Measurements from ENCODE around the gene NUB1.

Gene NUB1

DNA sequence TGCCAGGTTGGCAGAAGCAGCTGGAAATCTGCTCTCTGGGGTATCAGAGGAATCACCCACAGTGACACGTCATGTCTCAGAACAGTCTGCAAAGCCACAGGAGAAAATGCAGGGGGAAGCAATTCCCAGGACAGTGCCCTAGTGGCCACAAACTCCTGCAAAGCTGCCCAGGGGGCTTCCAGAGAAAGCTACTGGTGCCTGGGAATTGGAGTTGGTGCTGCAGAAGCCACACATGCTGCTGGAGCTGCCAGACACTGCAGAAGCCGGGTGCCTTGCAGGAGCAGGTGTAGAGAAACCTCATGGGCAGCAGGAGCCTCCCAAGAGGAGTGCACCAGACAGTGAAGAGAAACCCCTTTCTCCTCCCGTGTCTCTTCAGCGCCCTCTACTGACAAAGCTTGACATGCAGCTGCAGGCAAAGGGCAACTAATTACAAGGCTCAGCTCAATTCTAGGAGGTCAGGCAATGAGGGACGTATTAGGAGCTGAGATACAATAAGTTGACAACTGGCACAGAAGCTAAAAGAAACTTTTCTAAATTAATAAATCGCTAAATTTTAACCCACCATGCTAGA is 30.2 kb upstream of the NUB1 start:
- ChIA-PET CTCF (interaction anchor here (1.0 kb wide), 1 partner anchor 65 kb away, joined by 4 read pairs; no protein-coding TSS in a partner anchor), POLR2A (interaction anchor here (1.0 kb wide), 1 partner anchor 30 kb away, joined by 3 read pairs; the partner anchor contains the start of gene NUB1)
- peak; percentile 56 for DNase-seq (ENCODE audit: extremely low spot score)
- TF ChIP-seq ZNF384 (IDR thresholded peaks at IDR 0.05) (no peak), FOXM1 (IDR thresholded peaks at IDR 0.05; ENCODE audit: borderline replicate concordance) (no peak), LEF1 (IDR thresholded peaks at IDR 0.05; ENCODE audit: borderline replicate concordance) (no peak), ARNT (IDR thresholded peaks at IDR 0.05) (no peak), NFRKB (IDR thresholded peaks at IDR 0.05) (no peak), SUZ12 (IDR thresholded peaks at IDR 0.05) (no peak), BHLHE40 (IDR thresholded peaks at IDR 0.05; ENCODE audit: borderline replicate concordance) (no peak), SP1 (IDR thresholded peaks at IDR 0.05) (no peak)
- TF ChIP-seq, protein P1, sequence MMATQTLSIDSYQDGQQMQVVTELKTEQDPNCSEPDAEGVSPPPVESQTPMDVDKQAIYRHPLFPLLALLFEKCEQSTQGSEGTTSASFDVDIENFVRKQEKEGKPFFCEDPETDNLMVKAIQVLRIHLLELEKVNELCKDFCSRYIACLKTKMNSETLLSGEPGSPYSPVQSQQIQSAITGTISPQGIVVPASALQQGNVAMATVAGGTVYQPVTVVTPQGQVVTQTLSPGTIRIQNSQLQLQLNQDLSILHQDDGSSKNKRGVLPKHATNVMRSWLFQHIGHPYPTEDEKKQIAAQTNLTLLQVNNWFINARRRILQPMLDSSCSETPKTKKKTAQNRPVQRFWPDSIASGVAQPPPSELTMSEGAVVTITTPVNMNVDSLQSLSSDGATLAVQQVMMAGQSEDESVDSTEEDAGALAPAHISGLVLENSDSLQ (IDR thresholded peaks at IDR 0.05), result no peak

DNA sequence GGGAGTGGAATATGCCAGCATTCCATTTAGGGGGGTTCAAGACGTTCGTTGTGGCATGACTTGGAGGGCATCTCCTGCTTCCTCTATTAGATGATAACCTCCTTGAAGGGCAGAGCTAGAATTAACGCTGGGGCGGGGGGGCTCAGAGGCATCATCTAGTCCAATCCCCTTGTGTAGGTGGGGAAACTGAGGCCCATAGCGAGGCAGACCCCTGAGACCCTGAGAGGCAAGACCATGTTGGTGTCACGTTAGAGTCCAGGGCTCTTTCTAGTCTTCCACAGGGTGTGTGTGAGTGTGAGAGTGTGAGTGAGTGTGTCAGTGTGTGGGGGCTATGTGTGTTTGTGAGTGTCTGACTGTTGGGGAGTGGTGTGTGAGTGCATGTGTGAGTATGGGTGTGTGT is 29.3 kb upstream of the NUB1 start:
- ChIA-PET POLR2A (no interaction called here), CTCF (no interaction called here)
- TF ChIP-seq BHLHE40 (IDR thresholded peaks at IDR 0.05; ENCODE audit: borderline replicate concordance), result no peak
- no peak for TF ChIP-seq CTBP1 (IDR thresholded peaks at IDR 0.05; ENCODE audit: borderline replicate concordance)
- TF ChIP-seq FOXM1 (IDR thresholded peaks at IDR 0.05; ENCODE audit: borderline replicate concordance), result no peak
- no peak for TF ChIP-seq SP1 (IDR thresholded peaks at IDR 0.05)
- TF ChIP-seq HDGF (IDR thresholded peaks at IDR 0.05; ENCODE audit: borderline replicate concordance), result no peak
- TF ChIP-seq SUZ12 (IDR thresholded peaks at IDR 0.05), result no peak
- TF ChIP-seq TARDBP (IDR thresholded peaks at IDR 0.05), result no peak
- TF ChIP-seq FOXA1 (IDR thresholded peaks at IDR 0.05), result no peak
- TF ChIP-seq NFRKB (IDR thresholded peaks at IDR 0.05), result no peak
- no peak for TF ChIP-seq ARNT (IDR thresholded peaks at IDR 0.05)
- no peak for TF ChIP-seq L3MBTL2 (conservative IDR thresholded peaks at IDR 0.05)
- no peak for TF ChIP-seq ZNF384 (IDR thresholded peaks at IDR 0.05)
- no peak for TF ChIP-seq ELF4 (IDR thresholded peaks at IDR 0.05)
- TF ChIP-seq, protein P1 (IDR thresholded peaks at IDR 0.05), result no peak
- no peak for TF ChIP-seq FOXK2 (IDR thresholded peaks at IDR 0.05)
- no peak for TF ChIP-seq LEF1 (IDR thresholded peaks at IDR 0.05; ENCODE audit: borderline replicate concordance)
- DNase-seq (ENCODE audit: extremely low spot score), result no peak

DNA sequence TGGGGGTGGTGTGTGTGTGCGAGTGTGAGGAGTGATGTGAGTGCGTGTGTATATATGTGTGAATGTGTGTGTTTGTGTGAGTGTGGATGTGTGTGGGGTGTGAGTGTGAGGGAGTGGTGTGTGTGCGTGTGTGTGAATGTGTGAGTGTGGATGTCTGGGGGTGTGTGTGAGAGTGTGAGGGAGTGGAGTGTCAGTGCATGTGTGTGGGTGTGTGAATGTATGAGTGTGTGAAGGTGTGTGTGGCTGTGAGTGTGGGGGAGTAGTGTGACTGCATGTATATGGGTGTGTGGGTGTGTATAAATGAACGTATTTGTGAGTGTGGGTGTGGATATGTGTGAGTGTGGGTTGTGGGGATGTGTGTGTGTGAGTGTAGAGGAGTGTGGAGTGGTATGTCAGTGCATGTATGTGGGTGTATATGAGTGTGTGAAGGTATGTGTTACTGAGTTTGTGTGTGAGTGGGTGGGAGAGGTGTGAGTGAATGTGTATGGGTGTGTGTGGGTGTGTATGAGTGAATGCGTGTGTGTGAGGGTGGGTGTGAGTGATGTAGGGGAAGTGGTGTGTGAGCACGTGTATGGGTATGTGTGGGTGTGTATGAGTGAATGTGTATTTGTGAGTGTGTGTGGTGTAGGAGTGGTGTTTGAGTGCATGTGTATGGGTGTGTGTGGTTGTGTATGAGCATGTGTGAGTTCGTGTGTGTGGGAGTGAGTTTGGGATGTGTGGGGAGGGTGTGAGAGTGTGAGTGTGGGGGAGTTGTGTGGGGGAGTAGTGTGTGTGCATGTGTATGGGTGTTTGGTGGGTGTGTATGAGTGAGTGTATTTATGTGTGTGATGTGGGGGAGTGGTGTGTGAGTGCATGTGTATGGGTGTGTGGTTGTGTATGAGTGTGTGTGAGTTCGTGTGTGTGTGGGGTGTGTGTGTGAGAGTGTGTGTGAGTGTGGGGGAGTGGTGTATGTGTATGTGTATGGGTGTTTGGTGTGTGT is 28.5 kb upstream of the NUB1 start:
- CTCF ChIA-PET, result interaction anchor here (0.6 kb wide), 1 partner anchor 33 kb away, joined by 3 read pairs; no protein-coding TSS in a partner anchor
- POLR2A ChIA-PET, result no interaction called here
- no peak for TF ChIP-seq FOXM1 (IDR thresholded peaks at IDR 0.05; ENCODE audit: borderline replicate concordance)
- 0 out of 2 replicates have a peak, but pooled peaks have one; percentile 37 for TF ChIP-seq CTBP1 (IDR thresholded peaks at IDR 0.05; ENCODE audit: borderline replicate concordance)
- TF ChIP-seq ZNF384 (IDR thresholded peaks at IDR 0.05), result no peak
- no peak for DNase-seq (ENCODE audit: extremely low spot score)

DNA sequence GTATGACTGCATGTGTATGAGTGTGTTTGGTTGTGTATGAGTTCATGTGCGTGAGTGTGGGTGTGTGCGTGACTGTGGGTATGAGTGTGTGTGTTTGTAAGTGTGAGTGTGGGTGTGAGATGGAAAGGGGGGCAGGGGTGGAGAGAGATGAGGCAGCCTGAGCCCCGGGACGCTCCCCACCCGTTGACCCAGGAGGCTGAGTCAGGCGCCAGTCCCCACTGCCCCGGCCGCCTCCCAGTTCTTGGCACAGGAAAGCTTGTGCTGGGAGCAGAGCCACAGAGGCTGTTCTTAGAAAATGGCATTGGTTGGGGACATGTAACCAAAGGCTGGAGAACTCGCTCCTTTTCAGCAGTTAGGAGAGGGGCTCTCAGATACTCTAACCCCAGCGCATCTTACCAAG is 27.8 kb upstream of the NUB1 start:
- TF ChIP-seq L3MBTL2 (conservative IDR thresholded peaks at IDR 0.05), result no peak
- no peak for TF ChIP-seq FOXK2 (IDR thresholded peaks at IDR 0.05)
- TF ChIP-seq HDGF (IDR thresholded peaks at IDR 0.05; ENCODE audit: borderline replicate concordance), result no peak
- TF ChIP-seq BHLHE40 (IDR thresholded peaks at IDR 0.05; ENCODE audit: borderline replicate concordance), result no peak
- TF ChIP-seq LEF1 (IDR thresholded peaks at IDR 0.05; ENCODE audit: borderline replicate concordance), result no peak
- TF ChIP-seq CTBP1 (IDR thresholded peaks at IDR 0.05; ENCODE audit: borderline replicate concordance), result no peak
- TF ChIP-seq SP1 (IDR thresholded peaks at IDR 0.05), result no peak
- no peak for TF ChIP-seq FOXA1 (IDR thresholded peaks at IDR 0.05)
- TF ChIP-seq ELF4 (IDR thresholded peaks at IDR 0.05), result no peak
- no peak for TF ChIP-seq FOXM1 (IDR thresholded peaks at IDR 0.05; ENCODE audit: borderline replicate concordance)
- no peak for TF ChIP-seq ZNF384 (IDR thresholded peaks at IDR 0.05)
- TF ChIP-seq ARNT (IDR thresholded peaks at IDR 0.05), result no peak
- TF ChIP-seq, protein P1 (IDR thresholded peaks at IDR 0.05), result no peak
- TF ChIP-seq SUZ12 (IDR thresholded peaks at IDR 0.05), result no peak
- no peak for TF ChIP-seq TARDBP (IDR thresholded peaks at IDR 0.05)
- CTCF ChIA-PET, result interaction anchor here (0.6 kb wide), 1 partner anchor 33 kb away, joined by 3 read pairs; no protein-coding TSS in a partner anchor
- no peak for DNase-seq (ENCODE audit: extremely low spot score)
- POLR2A ChIA-PET, result interaction anchor here (1.4 kb wide), 1 partner anchor 36 kb away, joined by 3 read pairs; no protein-coding TSS in a partner anchor

DNA sequence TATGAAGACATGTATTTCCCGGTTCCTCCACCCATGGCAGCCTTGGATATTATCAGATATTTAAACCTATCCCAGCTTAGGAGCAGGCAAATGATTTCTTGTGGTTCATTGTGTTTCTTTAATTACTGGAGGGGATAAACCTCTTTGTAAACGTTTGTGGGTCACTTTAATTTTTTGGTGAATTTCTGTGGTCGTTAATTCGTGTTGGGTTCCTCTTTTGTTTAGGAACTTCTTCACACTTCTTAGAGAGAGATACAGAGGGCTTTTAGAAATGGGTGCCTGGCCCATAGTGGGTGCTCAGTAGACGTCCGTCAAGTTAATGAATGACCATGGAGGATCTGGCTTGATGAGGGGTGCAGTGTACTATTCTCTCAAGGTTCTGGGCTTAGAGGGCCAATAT is 27.2 kb upstream of the NUB1 start:
- POLR2A ChIA-PET, result interaction anchor here (1.4 kb wide), 1 partner anchor 36 kb away, joined by 3 read pairs; no protein-coding TSS in a partner anchor
- DNase-seq (ENCODE audit: extremely low spot score), result no peak
- TF ChIP-seq ELF4 (IDR thresholded peaks at IDR 0.05) (no peak), ZNF384 (IDR thresholded peaks at IDR 0.05) (no peak), TARDBP (IDR thresholded peaks at IDR 0.05) (no peak), BHLHE40 (IDR thresholded peaks at IDR 0.05; ENCODE audit: borderline replicate concordance) (no peak), HDGF (IDR thresholded peaks at IDR 0.05; ENCODE audit: borderline replicate concordance) (no peak), NFRKB (IDR thresholded peaks at IDR 0.05) (no peak), FOXK2 (IDR thresholded peaks at IDR 0.05) (no peak), SP1 (IDR thresholded peaks at IDR 0.05) (no peak), SUZ12 (IDR thresholded peaks at IDR 0.05) (no peak), L3MBTL2 (conservative IDR thresholded peaks at IDR 0.05) (no peak)

More for the DNA sequence above, 27.2 kb upstream of the NUB1 start:
- CTCF ChIA-PET, result interaction anchor here (0.6 to 3.4 kb wide), 7 partner anchors 12 to 446 kb away, joined by 4 to 25 read pairs (median 6); partner anchors contain the start of gene NUB1

All from HEK293T (cell line).